GM12874 (cell line): Measurements from ENCODE around the gene AKAP8L.

ENCODE experiments used
- TF ChIP-seq, protein P1 (sequence below): IDR thresholded peaks from 2 replicates; pipeline ENCODE4 v1.5.1; 2011; ENCODE audit warnings: low read depth, mild to moderate bottlenecking, control low read depth, low read length, moderate library complexity; ENCODE audit not compliant: insufficient read depth

Gene AKAP8L

DNA sequence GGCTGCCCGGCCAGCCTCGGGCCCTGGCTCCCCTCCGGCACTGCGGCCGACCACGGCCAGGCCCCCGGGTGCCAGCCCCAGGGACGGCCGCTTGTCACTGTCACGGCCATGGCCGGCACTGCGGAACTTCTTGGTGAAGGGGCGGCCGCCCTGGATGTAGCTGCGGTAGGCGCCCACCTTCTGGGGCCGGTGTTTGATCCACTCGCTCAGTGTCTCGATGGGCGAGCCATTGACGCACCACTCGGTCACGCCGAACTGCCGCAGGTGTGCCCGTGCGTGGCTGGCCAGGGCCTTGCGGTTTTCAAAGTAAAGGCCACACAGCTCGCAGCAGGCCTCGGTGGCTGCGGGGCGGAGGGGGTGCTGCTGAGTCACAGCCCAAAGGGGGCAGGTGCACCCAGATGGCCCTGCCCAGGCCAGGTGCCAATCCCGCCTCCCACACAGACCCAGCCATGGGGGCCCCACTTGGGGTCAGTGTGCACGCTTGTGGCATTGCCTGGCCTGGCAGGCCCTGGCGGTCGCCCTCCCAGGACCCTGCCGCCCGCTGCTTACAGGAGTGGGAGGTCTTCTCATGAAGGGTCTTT, 6.0 kb upstream of the AKAP8L start:
- TF ChIP-seq, protein P1, sequence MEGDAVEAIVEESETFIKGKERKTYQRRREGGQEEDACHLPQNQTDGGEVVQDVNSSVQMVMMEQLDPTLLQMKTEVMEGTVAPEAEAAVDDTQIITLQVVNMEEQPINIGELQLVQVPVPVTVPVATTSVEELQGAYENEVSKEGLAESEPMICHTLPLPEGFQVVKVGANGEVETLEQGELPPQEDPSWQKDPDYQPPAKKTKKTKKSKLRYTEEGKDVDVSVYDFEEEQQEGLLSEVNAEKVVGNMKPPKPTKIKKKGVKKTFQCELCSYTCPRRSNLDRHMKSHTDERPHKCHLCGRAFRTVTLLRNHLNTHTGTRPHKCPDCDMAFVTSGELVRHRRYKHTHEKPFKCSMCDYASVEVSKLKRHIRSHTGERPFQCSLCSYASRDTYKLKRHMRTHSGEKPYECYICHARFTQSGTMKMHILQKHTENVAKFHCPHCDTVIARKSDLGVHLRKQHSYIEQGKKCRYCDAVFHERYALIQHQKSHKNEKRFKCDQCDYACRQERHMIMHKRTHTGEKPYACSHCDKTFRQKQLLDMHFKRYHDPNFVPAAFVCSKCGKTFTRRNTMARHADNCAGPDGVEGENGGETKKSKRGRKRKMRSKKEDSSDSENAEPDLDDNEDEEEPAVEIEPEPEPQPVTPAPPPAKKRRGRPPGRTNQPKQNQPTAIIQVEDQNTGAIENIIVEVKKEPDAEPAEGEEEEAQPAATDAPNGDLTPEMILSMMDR: no peak

GRCh38 chr19:15424121-15424520, 5.3 kb upstream of the AKAP8L start:
- TF ChIP-seq, protein P1: no peak

DNA sequence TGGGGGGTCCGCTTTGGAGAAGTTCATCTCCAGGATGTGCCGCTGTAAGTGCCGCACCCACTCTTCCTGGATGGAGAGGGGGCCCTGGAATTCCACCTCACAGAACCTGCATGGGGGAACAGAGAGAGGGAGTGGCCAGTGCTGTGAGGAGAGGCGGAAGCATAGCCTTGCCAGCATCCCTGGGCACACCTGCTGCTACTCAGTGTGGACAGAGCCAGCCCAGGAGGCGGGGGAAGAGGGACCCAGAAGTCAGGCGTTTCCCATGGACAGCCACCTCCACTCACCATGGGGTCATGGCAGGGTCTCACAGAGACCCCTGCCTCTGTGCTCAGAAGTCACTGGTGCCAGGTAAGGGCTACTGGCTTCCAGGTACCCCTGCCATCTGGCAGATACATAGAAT, 4.3 kb upstream of the AKAP8L start:
- TF ChIP-seq, protein P1: no peak

GRCh38 chr19:15422296-15423075, 3.7 kb upstream of the AKAP8L start:
- TF ChIP-seq, protein P1: no peak

DNA sequence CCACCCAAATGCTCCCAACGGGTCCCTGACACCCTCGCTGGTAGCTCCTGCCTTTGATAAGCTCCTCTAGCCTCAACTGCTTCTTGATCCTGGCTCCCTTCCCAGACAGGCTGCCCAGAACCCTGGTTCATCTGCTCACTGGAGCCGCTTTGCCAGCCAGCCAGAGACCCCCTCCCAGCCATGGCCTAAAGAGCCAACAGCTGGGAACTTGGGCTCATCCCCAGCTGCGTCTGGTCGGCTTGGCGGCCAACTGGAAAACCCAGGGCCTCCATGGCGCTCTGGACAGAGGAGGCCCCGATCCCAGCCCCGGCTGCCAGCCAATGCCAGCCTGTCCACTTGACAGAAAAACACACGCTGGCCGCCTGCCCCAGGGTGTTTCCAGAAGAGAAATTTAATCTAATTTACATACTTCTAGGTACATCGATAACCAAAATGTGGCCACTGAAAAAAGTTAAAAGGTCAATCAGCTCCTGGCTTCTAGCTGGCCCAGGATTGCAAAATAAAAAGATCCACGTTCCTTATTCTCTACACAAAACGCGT, 3.0 kb upstream of the AKAP8L start:
- TF ChIP-seq, protein P1: no peak

- TF ChIP-seq, protein P1: no peak
Observed at GRCh38 chr19:15421136-15421695, 2.4 kb upstream of the AKAP8L start.

- TF ChIP-seq, protein P1: no peak
Observed at GRCh38 chr19:15419413-15420025, 731 bp upstream of the AKAP8L start.
